ENCODE results near the gene ALG2. TPM values are rescaled to one million over a fixed set of nuclear protein-coding genes. Genes with fewer than 3 reads are reported as not detected.

Gene ALG2
- total RNA-seq, 1 donor from 2014 or later: 35.4 TPM

- intact Hi-C loops (cut with DNase I): no loop called here
- Histone ChIP-seq H3K27me3 (ENCODE audit: low read depth) (no peaks in the 10 kb centered on the region), H3K27ac (no peak overlapping the region), H3K36me3 (no peaks in the 10 kb centered on the region), H3K9me3 (no peaks in the 10 kb centered on the region), H3K4me1 (no peaks in the 10 kb centered on the region), H3K4me3 (no peak overlapping the region)
- ATAC-seq: no peak
- DNase-seq: no peak
- TF ChIP-seq, protein P1, sequence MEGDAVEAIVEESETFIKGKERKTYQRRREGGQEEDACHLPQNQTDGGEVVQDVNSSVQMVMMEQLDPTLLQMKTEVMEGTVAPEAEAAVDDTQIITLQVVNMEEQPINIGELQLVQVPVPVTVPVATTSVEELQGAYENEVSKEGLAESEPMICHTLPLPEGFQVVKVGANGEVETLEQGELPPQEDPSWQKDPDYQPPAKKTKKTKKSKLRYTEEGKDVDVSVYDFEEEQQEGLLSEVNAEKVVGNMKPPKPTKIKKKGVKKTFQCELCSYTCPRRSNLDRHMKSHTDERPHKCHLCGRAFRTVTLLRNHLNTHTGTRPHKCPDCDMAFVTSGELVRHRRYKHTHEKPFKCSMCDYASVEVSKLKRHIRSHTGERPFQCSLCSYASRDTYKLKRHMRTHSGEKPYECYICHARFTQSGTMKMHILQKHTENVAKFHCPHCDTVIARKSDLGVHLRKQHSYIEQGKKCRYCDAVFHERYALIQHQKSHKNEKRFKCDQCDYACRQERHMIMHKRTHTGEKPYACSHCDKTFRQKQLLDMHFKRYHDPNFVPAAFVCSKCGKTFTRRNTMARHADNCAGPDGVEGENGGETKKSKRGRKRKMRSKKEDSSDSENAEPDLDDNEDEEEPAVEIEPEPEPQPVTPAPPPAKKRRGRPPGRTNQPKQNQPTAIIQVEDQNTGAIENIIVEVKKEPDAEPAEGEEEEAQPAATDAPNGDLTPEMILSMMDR (IDR thresholded peaks at IDR 0.05): no peak
Observed at GRCh38 chr9:99190597-99191283, 31.0 kb downstream of the ALG2 start.

- H3K27ac ChIP-seq: no peak overlapping the region
- H3K27me3 ChIP-seq (ENCODE audit: low read depth): no peaks in the 10 kb centered on the region
- no peak for ATAC-seq
- no peaks in the 10 kb centered on the region for H3K36me3 ChIP-seq
- DNase-seq: no peak
- intact Hi-C loops (cut with DNase I): no loop called here
- H3K9me3 ChIP-seq: no peaks in the 10 kb centered on the region
- H3K4me1 ChIP-seq: peaks cover 3% of the 10 kb centered on the region
- TF ChIP-seq, protein P1 (IDR thresholded peaks at IDR 0.05): no peak
- H3K4me3 ChIP-seq: no peak overlapping the region
Observed at GRCh38 chr9:99189887-99190596, 31.7 kb downstream of the ALG2 start.

- intact Hi-C loops (cut with DNase I): no loop called here
- H3K4me3 ChIP-seq: no peak overlapping the region
- H3K36me3 ChIP-seq: no peaks in the 10 kb centered on the region
- DNase-seq (no peak), ATAC-seq (no peak)
- TF ChIP-seq, protein P1 (IDR thresholded peaks at IDR 0.05): no peak
- H3K4me1 ChIP-seq: peaks cover 12% of the 10 kb centered on the region
- no peaks in the 10 kb centered on the region for H3K9me3 ChIP-seq
- H3K27ac ChIP-seq: no peak overlapping the region
- no peaks in the 10 kb centered on the region for H3K27me3 ChIP-seq (ENCODE audit: low read depth)
Observed at GRCh38 chr9:99189186-99189585, 32.6 kb downstream of the ALG2 start.

DNA sequence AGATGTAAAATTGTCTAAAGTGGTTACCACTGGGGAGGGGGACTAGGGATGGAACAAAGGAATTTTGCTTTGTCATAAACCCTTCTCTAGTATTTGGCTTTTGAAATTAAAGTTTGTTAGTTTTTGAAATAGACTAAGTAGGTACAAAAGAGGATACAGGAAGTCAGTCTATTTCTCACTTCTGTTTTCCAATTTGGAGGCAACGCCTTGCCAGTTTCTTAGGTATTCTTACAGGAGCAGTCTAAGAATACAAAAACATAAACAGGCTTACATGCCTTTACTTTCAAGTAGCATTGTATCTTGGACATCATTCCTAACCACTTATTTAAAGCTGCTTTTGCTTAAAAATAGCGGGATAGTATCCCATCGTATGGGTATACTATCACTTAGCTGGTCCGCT, 34.4 kb downstream of the ALG2 start:
- H3K36me3 ChIP-seq: no peaks in the 10 kb centered on the region
- DNase-seq: no peak
- TF ChIP-seq, protein P1 (IDR thresholded peaks at IDR 0.05): no peak
- intact Hi-C loops (cut with DNase I): no loop called here
- no peak for ATAC-seq
- H3K4me1 ChIP-seq: peaks cover 13% of the 10 kb centered on the region
- H3K27ac ChIP-seq: no peak overlapping the region
- H3K4me3 ChIP-seq: no peak overlapping the region
- H3K27me3 ChIP-seq (ENCODE audit: low read depth): no peaks in the 10 kb centered on the region
- no peaks in the 10 kb centered on the region for H3K9me3 ChIP-seq

DNA sequence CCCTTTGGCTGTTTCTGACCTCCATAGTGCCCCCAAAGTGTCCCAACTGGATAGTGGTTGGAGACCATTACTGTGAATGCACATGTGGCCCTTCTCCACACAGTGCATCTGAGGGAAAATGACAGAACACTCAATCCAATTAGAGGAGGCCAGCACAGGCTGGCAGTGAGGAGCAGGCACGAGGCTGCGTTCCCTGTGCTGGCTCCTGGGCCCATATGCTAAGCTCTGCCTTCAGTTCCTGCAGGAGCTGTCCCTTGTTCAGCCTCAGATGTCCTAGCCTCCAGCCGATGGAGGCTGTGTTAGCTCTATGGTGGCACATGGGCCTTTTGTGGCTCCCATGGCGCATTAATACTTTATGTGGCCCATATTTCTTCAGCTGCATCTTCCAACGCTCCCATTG, 35.8 kb downstream of the ALG2 start:
- Histone ChIP-seq H3K27me3 (ENCODE audit: low read depth) (no peaks in the 10 kb centered on the region), H3K9me3 (no peaks in the 10 kb centered on the region), H3K4me3 (no peak overlapping the region), H3K36me3 (no peaks in the 10 kb centered on the region), H3K4me1 (peaks cover 13% of the 10 kb centered on the region), H3K27ac (no peak overlapping the region)
- ATAC-seq: no peak
- DNase-seq: no peak
- intact Hi-C loops (cut with DNase I): no loop called here
- TF ChIP-seq, protein P1 (IDR thresholded peaks at IDR 0.05): no peak

All from lower lobe of right lung (tissue), 2 donors.